GM12873 (cell line): Measurements from ENCODE around the gene CCDC154.

Experiments
- TF ChIP-seq, protein P1 (sequence below): IDR thresholded peaks from 2 replicates; pipeline ENCODE4 v1.5.1; 2012; ENCODE audit warnings: low read depth, mild to moderate bottlenecking, moderate library complexity, low read length, control low read depth; ENCODE audit not compliant: insufficient read depth; ENCODE audit errors: missing control alignments

CCDC154 gene

DNA sequence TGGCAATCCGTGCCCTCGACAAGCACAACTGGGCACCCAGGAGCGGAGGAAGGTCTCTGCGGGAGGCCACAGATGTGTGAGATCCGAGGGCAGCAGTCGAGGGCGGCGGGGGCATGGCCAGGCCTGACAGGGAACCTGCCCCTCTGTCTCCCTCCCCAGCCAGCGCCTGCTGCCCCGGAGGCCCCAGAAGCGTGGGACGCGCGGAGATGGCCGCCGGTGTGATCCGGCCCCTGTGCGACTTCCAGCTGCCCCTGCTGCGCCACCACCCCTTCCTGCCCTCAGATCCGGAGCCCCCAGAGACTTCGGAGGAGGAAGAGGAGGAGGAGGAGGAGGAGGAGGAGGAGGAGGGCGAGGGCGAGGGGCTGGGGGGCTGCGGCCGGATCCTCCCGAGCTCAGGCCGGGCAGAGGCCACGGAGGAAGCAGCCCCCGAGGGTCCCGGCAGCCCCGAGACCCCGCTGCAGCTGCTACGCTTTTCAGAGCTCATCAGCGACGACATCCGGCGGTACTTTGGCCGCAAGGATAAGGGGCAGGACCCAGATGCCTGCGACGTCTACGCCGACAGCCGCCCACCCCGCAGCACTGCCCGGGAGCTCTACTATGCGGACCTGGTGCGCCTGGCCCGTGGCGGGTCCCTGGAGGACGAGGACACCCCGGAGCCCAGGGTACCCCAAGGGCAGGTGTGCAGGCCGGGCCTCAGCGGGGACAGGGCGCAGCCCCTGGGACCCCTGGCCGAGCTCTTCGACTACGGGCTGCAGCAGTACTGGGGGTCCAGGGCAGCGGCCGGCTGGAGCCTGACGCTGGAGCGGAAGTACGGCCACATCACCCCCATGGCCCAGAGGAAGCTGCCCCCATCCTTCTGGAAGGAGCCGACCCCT, 11.7 kb downstream of the CCDC154 start:
- TF ChIP-seq, protein P1, sequence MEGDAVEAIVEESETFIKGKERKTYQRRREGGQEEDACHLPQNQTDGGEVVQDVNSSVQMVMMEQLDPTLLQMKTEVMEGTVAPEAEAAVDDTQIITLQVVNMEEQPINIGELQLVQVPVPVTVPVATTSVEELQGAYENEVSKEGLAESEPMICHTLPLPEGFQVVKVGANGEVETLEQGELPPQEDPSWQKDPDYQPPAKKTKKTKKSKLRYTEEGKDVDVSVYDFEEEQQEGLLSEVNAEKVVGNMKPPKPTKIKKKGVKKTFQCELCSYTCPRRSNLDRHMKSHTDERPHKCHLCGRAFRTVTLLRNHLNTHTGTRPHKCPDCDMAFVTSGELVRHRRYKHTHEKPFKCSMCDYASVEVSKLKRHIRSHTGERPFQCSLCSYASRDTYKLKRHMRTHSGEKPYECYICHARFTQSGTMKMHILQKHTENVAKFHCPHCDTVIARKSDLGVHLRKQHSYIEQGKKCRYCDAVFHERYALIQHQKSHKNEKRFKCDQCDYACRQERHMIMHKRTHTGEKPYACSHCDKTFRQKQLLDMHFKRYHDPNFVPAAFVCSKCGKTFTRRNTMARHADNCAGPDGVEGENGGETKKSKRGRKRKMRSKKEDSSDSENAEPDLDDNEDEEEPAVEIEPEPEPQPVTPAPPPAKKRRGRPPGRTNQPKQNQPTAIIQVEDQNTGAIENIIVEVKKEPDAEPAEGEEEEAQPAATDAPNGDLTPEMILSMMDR, result no peak

DNA sequence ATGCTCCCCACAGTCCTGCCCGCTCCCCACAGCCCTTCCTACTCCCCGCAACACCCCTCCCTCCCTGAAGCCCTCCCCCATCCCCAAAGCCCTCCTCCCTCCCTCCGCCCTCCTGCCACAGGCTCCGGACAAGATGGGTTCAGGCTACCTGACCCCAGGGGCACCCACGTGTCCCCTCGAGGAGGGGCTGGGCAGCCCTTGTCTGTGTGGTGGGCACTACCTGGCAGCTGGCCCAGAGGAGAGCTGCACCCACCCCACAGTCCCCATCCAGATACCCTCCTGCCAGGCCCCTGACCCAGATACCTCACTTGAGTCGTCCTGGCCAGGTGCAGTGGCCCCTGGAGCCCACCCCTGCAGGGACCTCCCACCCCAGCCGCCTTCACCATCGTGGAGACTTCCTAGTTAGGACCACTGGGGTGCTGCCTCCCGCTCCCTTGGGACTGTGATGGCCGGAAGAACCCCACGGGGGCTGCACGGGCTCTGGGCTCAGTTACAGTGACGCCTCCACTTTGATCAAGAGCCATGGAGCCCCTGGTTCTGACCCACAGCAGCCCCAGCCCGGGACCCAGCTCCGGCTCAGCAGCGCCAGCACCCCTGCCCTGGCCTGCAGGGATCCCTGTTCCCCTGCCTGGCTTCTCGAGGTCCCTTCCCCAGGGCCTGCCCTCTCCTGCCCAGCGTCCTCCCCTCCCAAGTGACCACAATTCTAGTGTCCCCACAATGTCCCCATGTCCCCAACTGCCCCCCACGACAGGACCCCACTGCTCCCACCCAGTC, 12.7 kb downstream of the CCDC154 start:
- TF ChIP-seq, protein P1, result no peak

DNA sequence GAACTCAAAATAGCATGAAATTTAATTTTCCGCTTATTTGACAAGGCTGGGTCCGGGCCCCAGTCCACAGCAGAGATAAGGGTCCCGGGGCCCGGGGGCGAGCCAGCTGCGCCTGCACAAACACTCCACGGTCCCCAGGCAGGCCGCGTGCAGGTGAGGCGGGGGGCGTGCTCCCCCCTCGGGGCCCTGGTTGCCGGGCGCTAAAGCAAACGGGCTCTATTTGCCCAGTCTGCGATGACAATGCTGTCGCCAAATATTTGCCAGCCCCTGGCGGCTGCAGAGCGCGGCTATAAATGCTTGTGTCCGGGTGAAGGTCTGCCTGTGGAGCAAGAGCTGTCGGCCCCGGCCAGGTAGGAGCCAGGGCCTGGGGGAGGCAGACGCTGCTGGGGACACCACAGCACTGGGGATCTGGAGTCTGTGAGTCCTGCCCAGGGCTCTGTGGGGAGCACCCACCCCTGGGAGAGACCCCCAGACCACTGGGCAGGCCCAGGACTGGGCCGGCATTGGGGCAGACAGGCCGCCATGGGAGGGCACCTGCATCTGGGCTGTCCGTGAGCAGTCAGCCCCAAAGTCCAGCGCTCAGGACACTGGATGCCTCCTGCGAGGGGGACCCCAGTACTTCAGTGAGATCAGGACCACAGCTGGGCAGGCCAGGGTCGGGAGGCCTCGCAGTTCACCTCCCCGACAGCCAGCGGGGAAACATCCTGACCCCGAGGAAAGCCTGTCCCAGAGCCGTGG, 13.4 kb downstream of the CCDC154 start, which contains the start of gene PERCC1:
TSS of gene PERCC1 (plus strand) at position 320 of the 738 bp plus-strand sequence. CDS start 1,516 bp downstream, outside the sequence.
- TF ChIP-seq, protein P1, result no peak

DNA sequence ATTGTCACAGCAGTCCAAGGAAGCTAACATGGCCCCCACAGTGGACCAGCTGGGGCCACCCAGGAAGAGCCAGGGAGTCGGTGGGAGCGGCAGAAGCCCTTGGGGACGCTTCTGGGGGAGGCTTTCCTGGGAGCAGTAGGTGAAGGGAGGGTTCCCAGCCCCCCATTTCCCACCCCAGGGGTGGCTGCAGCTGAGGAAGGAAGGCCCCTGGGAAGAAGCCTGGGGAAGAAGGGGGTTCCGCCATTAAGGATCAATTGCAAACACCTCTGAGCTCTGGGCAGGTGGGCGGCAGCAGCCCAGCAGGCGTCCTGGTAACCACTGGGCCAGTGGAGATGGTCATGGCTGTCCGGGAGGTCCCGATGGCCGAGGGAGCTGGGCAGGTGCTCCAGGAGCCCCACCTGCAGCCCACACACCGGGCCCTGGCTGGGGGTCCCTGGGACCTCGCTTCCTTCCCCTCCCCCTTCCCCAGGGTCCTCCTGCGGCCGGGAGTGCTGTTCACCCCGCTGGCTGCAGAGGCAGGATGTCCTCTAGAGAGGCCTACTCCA, 14.1 kb downstream of the CCDC154 start:
- TF ChIP-seq, protein P1, result no peak

DNA sequence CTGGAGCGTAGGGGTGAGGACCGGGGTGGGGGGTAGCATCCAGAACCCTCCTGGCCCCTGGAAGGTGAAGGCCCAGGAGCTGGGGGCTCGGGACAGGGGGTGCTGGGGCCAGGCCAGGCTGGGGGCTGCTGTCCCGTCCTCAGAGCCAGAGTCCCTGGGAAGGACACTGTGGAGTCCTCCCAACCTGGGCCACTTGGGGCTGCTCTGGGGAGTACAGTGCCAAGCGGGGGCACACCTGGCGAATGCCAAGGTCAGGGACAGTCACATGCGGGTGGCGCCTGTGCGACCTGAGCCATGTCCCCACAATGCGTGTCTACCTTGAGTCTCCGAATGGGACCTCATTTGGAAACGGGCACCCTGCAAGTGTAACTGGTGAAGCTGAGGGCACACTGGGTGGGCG, 14.7 kb downstream of the CCDC154 start:
- TF ChIP-seq, protein P1, result no peak

DNA sequence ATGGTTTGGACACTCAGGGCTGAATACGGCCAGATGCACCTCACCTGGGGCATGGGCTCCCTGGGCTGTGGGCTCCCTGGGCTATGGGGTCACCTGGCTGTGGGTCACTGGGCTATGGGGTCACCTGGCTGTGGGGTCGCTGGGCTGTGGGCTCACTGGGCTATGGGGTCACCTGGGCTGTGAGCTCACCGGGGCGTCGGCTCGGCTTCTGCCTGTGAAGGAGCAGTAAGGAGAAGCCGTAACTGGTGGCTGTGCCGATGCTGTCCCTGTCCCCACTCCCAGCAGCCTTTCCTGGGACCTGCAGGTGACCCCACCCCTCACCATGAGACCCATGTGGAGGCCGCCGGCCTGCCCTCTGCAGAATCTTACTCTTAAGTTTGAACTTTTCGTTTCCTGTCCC, 15.3 kb downstream of the CCDC154 start:
- TF ChIP-seq, protein P1, result no peak

DNA sequence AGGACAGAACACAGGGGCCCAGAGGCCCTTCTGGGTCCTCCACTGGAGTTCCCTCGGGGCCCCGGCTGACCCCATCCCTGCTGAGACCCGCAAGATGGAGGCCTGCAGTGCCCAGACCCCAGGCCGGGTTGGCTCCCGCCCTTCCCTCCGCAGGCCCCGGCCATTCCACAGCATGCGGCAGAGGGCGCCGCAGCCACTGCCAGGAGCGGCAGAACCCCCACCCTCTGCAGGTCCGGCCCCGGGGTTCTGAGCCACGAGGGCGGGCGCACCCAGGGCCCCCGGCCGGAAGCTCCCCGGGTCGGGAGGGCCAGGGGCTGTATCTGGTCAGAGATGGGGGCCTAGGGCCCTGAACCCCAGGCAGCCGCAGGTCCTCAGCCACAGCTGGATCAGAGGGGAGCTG, 15.8 kb downstream of the CCDC154 start:
- TF ChIP-seq, protein P1, result peak; percentile 46
